ENCODE results near the gene SNX27.

SNX27 gene

DNA sequence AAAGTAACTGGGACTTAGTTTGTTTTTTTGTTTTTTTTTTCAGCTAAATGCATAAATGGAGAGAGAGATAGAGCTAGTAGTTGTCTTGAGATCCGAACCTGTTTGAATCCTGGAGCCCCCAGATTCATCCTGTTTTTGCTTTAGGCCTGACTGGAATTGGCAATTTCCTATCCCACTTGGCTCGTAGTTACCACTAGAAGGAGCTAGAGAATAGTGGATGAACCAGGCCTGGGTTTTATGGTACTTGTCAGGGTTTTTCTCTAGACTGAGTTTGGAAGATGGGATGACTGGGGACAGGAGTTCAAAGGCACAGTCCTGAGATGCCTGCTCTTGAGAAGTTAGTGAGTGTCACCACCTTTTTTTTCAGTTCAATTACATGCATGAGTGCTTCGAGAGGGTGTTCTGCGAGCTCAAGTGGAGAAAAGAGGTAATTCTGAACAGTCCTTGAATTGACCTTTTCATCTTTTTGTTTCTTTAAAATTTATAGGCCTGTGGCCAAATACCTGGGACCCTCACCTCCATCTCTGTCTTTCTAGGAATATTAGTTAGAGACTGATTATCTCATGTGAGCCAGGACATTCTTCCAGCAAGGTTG, 81.3 kb downstream of the SNX27 start:
- no peak overlapping the region for H3K4me3 ChIP-seq (ENCODE audit: control insufficient read depth, low read depth, low read length)
- DNase-seq (ENCODE audit: low read depth), result peak; percentile 44
- peak; percentile 71 for TF ChIP-seq CTCF (conservative IDR thresholded peaks at IDR 0.05; ENCODE audit: control insufficient read depth, insufficient read depth, low read depth, low read length)

- DNase-seq (ENCODE audit: low read depth), result no peak
- TF ChIP-seq CTCF (conservative IDR thresholded peaks at IDR 0.05; ENCODE audit: control insufficient read depth, insufficient read depth, low read depth, low read length), result no peak
- H3K4me3 ChIP-seq (ENCODE audit: control insufficient read depth, low read depth, low read length), result no peak overlapping the region
Measured at GRCh38 chr1:151701515-151701914, 89.7 kb downstream of the SNX27 start.

DNA sequence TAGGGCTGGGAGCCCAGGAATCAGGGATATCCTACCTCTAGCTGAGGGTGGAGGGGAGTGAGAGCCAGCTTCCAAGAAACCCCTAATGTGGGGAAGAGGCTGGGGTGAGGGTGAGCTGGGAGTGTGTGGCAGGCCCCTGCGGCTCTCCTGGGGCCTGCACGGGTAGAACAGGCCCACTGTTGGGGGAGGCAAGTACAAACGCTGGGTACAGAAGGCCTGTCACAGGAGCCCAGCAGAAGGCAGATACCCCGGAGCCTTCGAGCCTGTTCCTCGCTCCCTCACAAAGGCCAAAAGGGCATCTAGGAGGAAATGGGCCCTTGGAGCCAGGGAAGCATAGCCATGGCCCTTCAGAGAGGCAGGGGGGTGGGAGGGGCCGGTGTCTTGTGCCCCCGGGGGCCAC, 91.1 kb downstream of the SNX27 start:
- TF ChIP-seq CTCF (conservative IDR thresholded peaks at IDR 0.05; ENCODE audit: control insufficient read depth, insufficient read depth, low read depth, low read length), result no peak

GRCh38 chr1:151703813-151704212, 92.0 kb downstream of the SNX27 start:
- DNase-seq (ENCODE audit: low read depth), result no peak
- H3K4me3 ChIP-seq (ENCODE audit: control insufficient read depth, low read depth, low read length), result no peak overlapping the region
- TF ChIP-seq CTCF (conservative IDR thresholded peaks at IDR 0.05; ENCODE audit: control insufficient read depth, insufficient read depth, low read depth, low read length), result no peak

More for the DNA sequence above, 91.1 kb downstream of the SNX27 start:
- H3K4me3 ChIP-seq (ENCODE audit: control insufficient read depth, low read depth, low read length), result no peak overlapping the region
- no peak for DNase-seq (ENCODE audit: low read depth)

GRCh38 chr1:151704246-151704645, 92.4 kb downstream of the SNX27 start:
- no peak for TF ChIP-seq CTCF (conservative IDR thresholded peaks at IDR 0.05; ENCODE audit: control insufficient read depth, insufficient read depth, low read depth, low read length)
- H3K4me3 ChIP-seq (ENCODE audit: control insufficient read depth, low read depth, low read length), result no peak overlapping the region
- no peak for DNase-seq (ENCODE audit: low read depth)

DNA sequence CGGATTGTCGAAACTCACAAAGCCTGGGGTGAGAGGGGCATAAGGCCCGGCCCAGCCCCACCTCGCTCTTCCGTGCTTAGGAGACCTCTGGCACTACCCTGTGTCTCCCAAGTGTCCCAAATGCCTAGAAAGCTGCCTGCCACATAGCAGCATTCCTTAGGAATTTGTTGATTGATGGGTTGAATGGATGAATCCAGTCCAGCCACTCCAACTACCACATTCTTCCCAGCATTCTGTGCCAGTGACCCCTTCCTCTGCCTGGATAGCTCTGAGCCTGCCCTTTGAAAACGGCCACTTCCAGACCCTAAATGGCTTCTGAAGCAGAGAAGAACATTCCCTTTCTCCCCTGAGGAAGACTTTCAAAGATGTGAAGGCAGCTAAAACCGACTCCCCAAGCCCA, 93.3 kb downstream of the SNX27 start:
- no peak overlapping the region for H3K4me3 ChIP-seq (ENCODE audit: control insufficient read depth, low read depth, low read length)
- no peak for DNase-seq (ENCODE audit: low read depth)
- no peak for TF ChIP-seq CTCF (conservative IDR thresholded peaks at IDR 0.05; ENCODE audit: control insufficient read depth, insufficient read depth, low read depth, low read length)

Measured in fibroblast of mammary gland (primary cell).